ENCODE measurements around the gene TMEM139. TPM values are rescaled to one million over a fixed set of nuclear protein-coding genes. Genes with fewer than 3 reads are reported as not detected.

The TMEM139 gene
- total RNA-seq, 4 donors from 2014 or later = 2.1 to 12.0 (median 6.4) TPM

- H3K36me3 ChIP-seq = no peaks in the 10 kb centered on the region
- no peak overlapping the region for H3K27ac ChIP-seq
- peaks cover 0 to 24% (median 7%) of the 10 kb centered on the region in 4 donors for H3K4me1 ChIP-seq
- TF ChIP-seq EP300 (IDR thresholded peaks at IDR 0.05) = no peak
- no peak for TF ChIP-seq CTCF (IDR thresholded peaks at IDR 0.05)
- TF ChIP-seq POLR2A (IDR thresholded peaks at IDR 0.05) = no peak
- no peak overlapping the region for H3K4me3 ChIP-seq
- H3K27me3 ChIP-seq = no peaks in the 10 kb centered on the region
- no peak for DNase-seq (ENCODE audit: low spot score in 2 of 2)
- WGBS, 2 donors = 40 to 49% methylated on average over 3 of the region's 3 CpGs
- H3K9me3 ChIP-seq = no peaks in the 10 kb centered on the region
Measured at GRCh38 chr7:143243614-143244013, 41.1 kb upstream of the TMEM139 start.

- no peak for DNase-seq (ENCODE audit: low spot score in 2 of 2)
- no peak for TF ChIP-seq CTCF (IDR thresholded peaks at IDR 0.05)
- TF ChIP-seq POLR2A (IDR thresholded peaks at IDR 0.05) = no peak
- TF ChIP-seq EP300 (IDR thresholded peaks at IDR 0.05) = no peak
- WGBS, 2 donors = 53 to 66% methylated on average over 1 of the region's 1 CpG
- Histone ChIP-seq H3K27me3 (no peaks in the 10 kb centered on the region), H3K27ac (no peak overlapping the region), H3K4me3 (no peak overlapping the region), H3K36me3 (no peaks in the 10 kb centered on the region), H3K4me1 (peaks cover 0 to 24% (median 7%) of the 10 kb centered on the region in 4 donors), H3K9me3 (no peaks in the 10 kb centered on the region)
Measured at GRCh38 chr7:143244321-143244720, 40.4 kb upstream of the TMEM139 start.

GRCh38 chr7:143245123-143245522 lies 39.6 kb upstream of the TMEM139 start:
- Histone ChIP-seq H3K4me3 (no peak overlapping the region), H3K27me3 (no peaks in the 10 kb centered on the region), H3K36me3 (no peaks in the 10 kb centered on the region), H3K27ac (peak overlapping the region in 1 of 4 donors; percentile 12), H3K4me1 (peaks cover 0 to 24% (median 7%) of the 10 kb centered on the region in 4 donors), H3K9me3 (no peaks in the 10 kb centered on the region)
- TF ChIP-seq EP300 (IDR thresholded peaks at IDR 0.05) (no peak), CTCF (IDR thresholded peaks at IDR 0.05) (no peak), POLR2A (IDR thresholded peaks at IDR 0.05) (no peak)
- 63 to 65% methylated on average over 3 of the region's 3 CpGs for WGBS, 2 donors
- DNase-seq (ENCODE audit: low spot score in 2 of 2) = no peak

GRCh38 chr7:143247372-143247771 lies 37.4 kb upstream of the TMEM139 start:
- WGBS, 2 donors = 65 to 68% methylated on average over 1 of the region's 1 CpG
- H3K9me3 ChIP-seq = no peaks in the 10 kb centered on the region
- no peaks in the 10 kb centered on the region for H3K36me3 ChIP-seq
- H3K4me3 ChIP-seq = no peak overlapping the region
- no peak for DNase-seq (ENCODE audit: low spot score in 2 of 2)
- no peak overlapping the region for H3K27ac ChIP-seq
- no peak for TF ChIP-seq CTCF (IDR thresholded peaks at IDR 0.05)
- no peak for TF ChIP-seq EP300 (IDR thresholded peaks at IDR 0.05)
- no peak for TF ChIP-seq POLR2A (IDR thresholded peaks at IDR 0.05)
- peaks cover 0 to 16% (median 0%) of the 10 kb centered on the region in 4 donors for H3K4me1 ChIP-seq
- no peaks in the 10 kb centered on the region for H3K27me3 ChIP-seq

- H3K4me3 ChIP-seq = no peak overlapping the region
- no peak for DNase-seq (ENCODE audit: low spot score in 2 of 2)
- H3K27me3 ChIP-seq = no peaks in the 10 kb centered on the region
- H3K4me1 ChIP-seq = peaks cover 0 to 8% (median 0%) of the 10 kb centered on the region in 4 donors
- H3K36me3 ChIP-seq = no peaks in the 10 kb centered on the region
- TF ChIP-seq CTCF (IDR thresholded peaks at IDR 0.05) (no peak), POLR2A (IDR thresholded peaks at IDR 0.05) (no peak), EP300 (IDR thresholded peaks at IDR 0.05) (no peak)
- H3K9me3 ChIP-seq = no peaks in the 10 kb centered on the region
- WGBS, 2 donors = 66 to 67% methylated on average over 2 of the region's 2 CpGs
- H3K27ac ChIP-seq = no peak overlapping the region
Measured at GRCh38 chr7:143248761-143249354, 35.9 kb upstream of the TMEM139 start.

Measured in tibial nerve (tissue), 4 donors.